SK-N-MC (cell line): ENCODE measurements around the gene ANKRD39.
"Not testable (repeated sequence)": the region's sequence is repeated elsewhere in the genome, so short reads cannot be mapped to it uniquely, and the experiment has no call there.

Experiments
- EZH2 ChIP-seq: fragments of 200-600 bp; sonication (generic); IDR thresholded peaks from one replicate; pipeline ENCODE4 v1.6.1; 2017; ENCODE audit warnings: antibody characterized with exemption
- FOXP2 ChIP-seq: optimal IDR thresholded peaks from 2 replicates; pipeline ENCODE3; 2011; ENCODE audit warnings: mild to moderate bottlenecking, moderate library complexity; ENCODE audit not compliant: insufficient read depth; ENCODE audit errors: extremely low read length, control extremely low read depth
- POLR2AphosphoS5 ChIP-seq: IDR thresholded peaks from 2 replicates; pipeline ENCODE4 v1.6.1; 2012; ENCODE audit warnings: mild to moderate bottlenecking, low read depth, low read length, borderline replicate concordance

- not testable (repeated sequence) for TF ChIP-seq EZH2, POLR2AphosphoS5, FOXP2
These were observed 51.9 kb downstream of the ANKRD39 start for GRCh38 chr2:96805946-96806345.
